Stimulated activated naive CD4-positive, alpha-beta T cell (primary cell): ENCODE results near the gene CTNS.
A peak's percentile ranks its signal among the peaks of the same experiment; 100 is the strongest.

Source experiments
- DNase-seq, 6 experiments: peaks; one replicate each; lab custom pipeline; 2025; lab: John Stamatoyannopoulos, UW

Gene CTNS

GRCh38 chr17:3659541-3660111 is 23.1 kb downstream of the CTNS start:
- DNase-seq: no peak

- DNase-seq: no peak
These were observed 23.8 kb downstream of the CTNS start for GRCh38 chr17:3660311-3660891.

GRCh38 chr17:3663102-3664011 is 26.8 kb downstream of the CTNS start:
- no peak for DNase-seq

GRCh38 chr17:3665834-3666233 is 29.3 kb downstream of the CTNS start:
- DNase-seq: no peak

GRCh38 chr17:3666516-3666915 is 30.0 kb downstream of the CTNS start:
- DNase-seq: no peak

GRCh38 chr17:3667366-3668278 is 31.1 kb downstream of the CTNS start:
- DNase-seq: no peak

- peak; percentile 97 to 99 (median 98) for DNase-seq
These were observed 31.9 kb downstream of the CTNS start, which contains the start of the genes EMC6 and TAX1BP3 for GRCh38 chr17:3668279-3669084. Gene EMC6 (plus strand): TSS chr17:3668812. CDS start chr17:3669147, 335 bp downstream. Gene TAX1BP3 (minus strand): TSS chr17:3668578. CDS start chr17:3668526, 52 bp downstream.

- DNase-seq: no peak
These were observed 32.5 kb downstream of the CTNS start for GRCh38 chr17:3669085-3669347.

GRCh38 chr17:3669548-3669947 is 33.0 kb downstream of the CTNS start:
- DNase-seq: no peak

GRCh38 chr17:3672571-3672970 is 36.0 kb downstream of the CTNS start:
- DNase-seq: no peak

GRCh38 chr17:3675886-3676285 is 39.3 kb downstream of the CTNS start:
- no peak for DNase-seq

- DNase-seq: no peak
These were observed 41.7 kb downstream of the CTNS start for GRCh38 chr17:3678095-3678820.

GRCh38 chr17:3678821-3679530 is 42.4 kb downstream of the CTNS start:
- DNase-seq: no peak

GRCh38 chr17:3679531-3680126 is 43.1 kb downstream of the CTNS start:
- DNase-seq: no peak

GRCh38 chr17:3681057-3681456 is 44.5 kb downstream of the CTNS start:
- no peak for DNase-seq

GRCh38 chr17:3681565-3681964 is 45.0 kb downstream of the CTNS start:
- DNase-seq: no peak

- no peak for DNase-seq
These were observed 45.5 kb downstream of the CTNS start for GRCh38 chr17:3682033-3682432.

GRCh38 chr17:3683054-3683511 is 46.5 kb downstream of the CTNS start:
- DNase-seq: peak in 5 of 6 experiments; percentile 35 to 66 (median 36)

GRCh38 chr17:3685174-3685573 is 48.6 kb downstream of the CTNS start:
- no peak for DNase-seq
